ENCODE measurements around the gene CTLA4. TPM values are rescaled to one million over a fixed set of nuclear protein-coding genes. Genes with fewer than 3 reads are reported as not detected.

The CTLA4 gene
- not detected in 2 replicates for polyA plus RNA-seq (2014; cell fraction: cytosol; rRNA removed)
- polyA plus RNA-seq (2014; cell fraction: nucleus; rRNA removed): not detected in 2 replicates

GRCh38 chr2:203867561-203868200, at the start of gene CTLA4:
CTLA4 (plus strand) TSS chr2:203867771; CDS start chr2:203867943, 172 bp downstream.
- DNase-seq (ENCODE audit: low spot score): no peak

GRCh38 chr2:203818656-203819055, 48.9 kb upstream of the CTLA4 start:
- DNase-seq (ENCODE audit: low spot score): no peak

- DNase-seq (ENCODE audit: low spot score): no peak
Measured at GRCh38 chr2:203819434-203820133, 48.0 kb upstream of the CTLA4 start.

GRCh38 chr2:203820969-203821368, 46.6 kb upstream of the CTLA4 start:
- no peak for DNase-seq (ENCODE audit: low spot score)

- DNase-seq (ENCODE audit: low spot score): no peak
Measured at GRCh38 chr2:203822240-203822639, 45.3 kb upstream of the CTLA4 start.

GRCh38 chr2:203823173-203823572, 44.4 kb upstream of the CTLA4 start:
- no peak for DNase-seq (ENCODE audit: low spot score)

GRCh38 chr2:203824057-203824456, 43.5 kb upstream of the CTLA4 start:
- no peak for DNase-seq (ENCODE audit: low spot score)

- no peak for DNase-seq (ENCODE audit: low spot score)
Measured at GRCh38 chr2:203824603-203825002, 43.0 kb upstream of the CTLA4 start.

GRCh38 chr2:203826704-203827103, 40.9 kb upstream of the CTLA4 start:
- DNase-seq (ENCODE audit: low spot score): no peak

GRCh38 chr2:203830304-203831055, 37.1 kb upstream of the CTLA4 start:
- no peak for DNase-seq (ENCODE audit: low spot score)

GRCh38 chr2:203835420-203835819, 32.2 kb upstream of the CTLA4 start:
- no peak for DNase-seq (ENCODE audit: low spot score)

GRCh38 chr2:203835892-203836800, 31.4 kb upstream of the CTLA4 start:
- peak; percentile 21 for DNase-seq (ENCODE audit: low spot score)

GRCh38 chr2:203840655-203841205, 26.8 kb upstream of the CTLA4 start:
- DNase-seq (ENCODE audit: low spot score): no peak

GRCh38 chr2:203841654-203842053, 25.9 kb upstream of the CTLA4 start:
- no peak for DNase-seq (ENCODE audit: low spot score)

- no peak for DNase-seq (ENCODE audit: low spot score)
Measured at GRCh38 chr2:203842373-203842772, 25.2 kb upstream of the CTLA4 start.

- DNase-seq (ENCODE audit: low spot score): no peak
Measured at GRCh38 chr2:203846490-203847105, 21.0 kb upstream of the CTLA4 start.

- DNase-seq (ENCODE audit: low spot score): no peak
Measured at GRCh38 chr2:203849010-203849409, 18.6 kb upstream of the CTLA4 start.

GRCh38 chr2:203852760-203853159, 14.8 kb upstream of the CTLA4 start:
- no peak for DNase-seq (ENCODE audit: low spot score)

GRCh38 chr2:203853271-203853670, 14.3 kb upstream of the CTLA4 start:
- DNase-seq (ENCODE audit: low spot score): no peak

GRCh38 chr2:203853722-203854121, 13.8 kb upstream of the CTLA4 start:
- no peak for DNase-seq (ENCODE audit: low spot score)

GRCh38 chr2:203855274-203855673, 12.3 kb upstream of the CTLA4 start:
- DNase-seq (ENCODE audit: low spot score): no peak

All from SK-N-DZ (cell line).